ENCODE data around the gene ABHD2. TPM values are rescaled to one million over a fixed set of nuclear protein-coding genes. Genes with fewer than 3 reads are reported as not detected.
"Not testable (repeated sequence)": the region's sequence is repeated elsewhere in the genome, so short reads cannot be mapped to it uniquely, and the experiment has no call there.

Gene ABHD2
- total RNA-seq, 6 donors from 2014 or later: 84.1 to 230 (median 174) TPM

GRCh38 chr15:89132611-89133507 lies 44.6 kb downstream of the ABHD2 start:
- 36 to 37% methylated on average over 9 of the region's 9 CpGs for WGBS, 2 donors
- no peak overlapping the region for H3K4me3 ChIP-seq
- peak overlapping the region; percentile 78 to 87 (median 82) for H3K27ac ChIP-seq
- H3K4me1 ChIP-seq: peaks cover 49 to 52% (median 50%) of the 10 kb centered on the region in 4 donors
- peak in 3 of 4 donors; percentile 21 to 82 (median 67) for TF ChIP-seq EP300 (IDR thresholded peaks at IDR 0.05)
- TF ChIP-seq POLR2AphosphoS5 (IDR thresholded peaks at IDR 0.05): peak; percentile 70 to 82
- TF ChIP-seq CTCF (IDR thresholded peaks at IDR 0.05): no peak
- TF ChIP-seq POLR2A (IDR thresholded peaks at IDR 0.05): peak in 1 of 4 donors; percentile 31
- no peaks in the 10 kb centered on the region for H3K9me3 ChIP-seq
- ATAC-seq (ENCODE audit: low FRiP score in 2 of 2): peak; percentile 76 to 83
- peak in 1 of 2 donors; percentile 78 for DNase-seq
- H3K36me3 ChIP-seq: peaks cover 0 to 13% (median 7%) of the 10 kb centered on the region in 4 donors
- no peaks in the 10 kb centered on the region for H3K27me3 ChIP-seq

- not testable (repeated sequence) for DNase-seq, H3K4me3 ChIP-seq, H3K9me3 ChIP-seq, H3K27me3 ChIP-seq
- Histone ChIP-seq H3K27ac (peak overlapping the region; percentile 41 to 72 (median 52)), H3K4me1 (peaks cover 47 to 65% (median 52%) of the 10 kb centered on the region in 4 donors), H3K36me3 (peaks cover 0 to 12% (median 4%) of the 10 kb centered on the region in 4 donors)
- 71 to 79% methylated on average over 10 of the region's 10 CpGs for WGBS, 2 donors
- ATAC-seq (ENCODE audit: low FRiP score in 2 of 2): peak in 1 of 2 donors; percentile 31
Measured at GRCh38 chr15:89135387-89136077, 47.3 kb downstream of the ABHD2 start.

GRCh38 chr15:89136078-89136806 lies 48.0 kb downstream of the ABHD2 start:
- Histone ChIP-seq H3K9me3 (no peaks in the 10 kb centered on the region), H3K27ac (peak overlapping the region; percentile 41 to 72 (median 52)), H3K4me3 (no peak overlapping the region), H3K4me1 (peaks cover 54 to 72% (median 58%) of the 10 kb centered on the region in 4 donors), H3K27me3 (no peaks in the 10 kb centered on the region), H3K36me3 (peaks cover 0 to 6% (median 2%) of the 10 kb centered on the region in 4 donors)
- WGBS, 2 donors: 82 to 92% methylated on average over 11 to 12 of the region's 12 CpGs
- no peak for ATAC-seq (ENCODE audit: low FRiP score in 2 of 2)
- no peak for TF ChIP-seq POLR2AphosphoS5 (IDR thresholded peaks at IDR 0.05)
- DNase-seq: no peak

GRCh38 chr15:89136818-89137772 lies 48.8 kb downstream of the ABHD2 start:
- peaks cover 61 to 80% (median 61%) of the 10 kb centered on the region in 4 donors for H3K4me1 ChIP-seq
- H3K27me3 ChIP-seq: no peaks in the 10 kb centered on the region
- H3K36me3 ChIP-seq: peaks cover 0 to 5% (median 2%) of the 10 kb centered on the region in 4 donors
- H3K9me3 ChIP-seq: no peaks in the 10 kb centered on the region
- TF ChIP-seq POLR2AphosphoS5 (IDR thresholded peaks at IDR 0.05) (peak; percentile 14 to 61), POLR2A (IDR thresholded peaks at IDR 0.05) (no peak), EP300 (IDR thresholded peaks at IDR 0.05) (peak in 1 of 4 donors; percentile 66), CTCF (IDR thresholded peaks at IDR 0.05) (no peak)
- no peak for ATAC-seq (ENCODE audit: low FRiP score in 2 of 2)
- peak in 1 of 2 donors; percentile 59 for DNase-seq
- peak overlapping the region; percentile 34 to 74 (median 66) for H3K27ac ChIP-seq
- 66 to 71% methylated on average over 11 of the region's 11 CpGs for WGBS, 2 donors
- H3K4me3 ChIP-seq: no peak overlapping the region

- TF ChIP-seq EP300 (IDR thresholded peaks at IDR 0.05) (no peak), CTCF (IDR thresholded peaks at IDR 0.05) (no peak), POLR2AphosphoS5 (IDR thresholded peaks at IDR 0.05) (no peak), POLR2A (IDR thresholded peaks at IDR 0.05) (no peak)
- H3K27ac ChIP-seq: peak overlapping the region; percentile 34 to 74 (median 66)
- no peak for DNase-seq
Measured at GRCh38 chr15:89137926-89138325, 49.7 kb downstream of the ABHD2 start.

More at GRCh38 chr15:89137926-89138325, 49.7 kb downstream of the ABHD2 start:
- Histone ChIP-seq H3K36me3 (peaks cover 0 to 5% (median 2%) of the 10 kb centered on the region in 4 donors), H3K9me3 (no peaks in the 10 kb centered on the region), H3K4me3 (no peak overlapping the region), H3K27me3 (no peaks in the 10 kb centered on the region), H3K4me1 (peaks cover 53 to 81% (median 58%) of the 10 kb centered on the region in 4 donors)
- ATAC-seq (ENCODE audit: low FRiP score in 2 of 2): no peak
- 70 to 76% methylated on average over 3 of the region's 3 CpGs for WGBS, 2 donors

Data from upper lobe of left lung (tissue), 6 donors.